K562 treated with DMSO at 1 percent for 4 hours (cell line): ENCODE results near the gene PLEKHG4B. TPM values are rescaled to one million over a fixed set of nuclear protein-coding genes. Genes with fewer than 3 reads are reported as not detected.

Experiments used
- total RNA-seq: library from RNA; unstranded; fragments of 300-600 nt; gene quantifications from 2 replicates; pipeline ENCODE4 v1.2.3, GENCODE V29; 2022; ENCODE audit not compliant: insufficient read depth

The PLEKHG4B gene
- total RNA-seq = not detected in 2 replicates

GRCh38 chr5:91556-92263, at the start of gene PLEKHG4B:
TSS of gene PLEKHG4B (plus strand) at chr5:92168. CDS start at chr5:92232, 64 bp downstream.

GRCh38 chr5:191036-191948, 99.3 kb downstream of the PLEKHG4B start, which contains the start of gene LRRC14B:
TSS of gene LRRC14B (plus strand) at chr5:191495. CDS start at chr5:191539, 44 bp downstream.

DNA sequence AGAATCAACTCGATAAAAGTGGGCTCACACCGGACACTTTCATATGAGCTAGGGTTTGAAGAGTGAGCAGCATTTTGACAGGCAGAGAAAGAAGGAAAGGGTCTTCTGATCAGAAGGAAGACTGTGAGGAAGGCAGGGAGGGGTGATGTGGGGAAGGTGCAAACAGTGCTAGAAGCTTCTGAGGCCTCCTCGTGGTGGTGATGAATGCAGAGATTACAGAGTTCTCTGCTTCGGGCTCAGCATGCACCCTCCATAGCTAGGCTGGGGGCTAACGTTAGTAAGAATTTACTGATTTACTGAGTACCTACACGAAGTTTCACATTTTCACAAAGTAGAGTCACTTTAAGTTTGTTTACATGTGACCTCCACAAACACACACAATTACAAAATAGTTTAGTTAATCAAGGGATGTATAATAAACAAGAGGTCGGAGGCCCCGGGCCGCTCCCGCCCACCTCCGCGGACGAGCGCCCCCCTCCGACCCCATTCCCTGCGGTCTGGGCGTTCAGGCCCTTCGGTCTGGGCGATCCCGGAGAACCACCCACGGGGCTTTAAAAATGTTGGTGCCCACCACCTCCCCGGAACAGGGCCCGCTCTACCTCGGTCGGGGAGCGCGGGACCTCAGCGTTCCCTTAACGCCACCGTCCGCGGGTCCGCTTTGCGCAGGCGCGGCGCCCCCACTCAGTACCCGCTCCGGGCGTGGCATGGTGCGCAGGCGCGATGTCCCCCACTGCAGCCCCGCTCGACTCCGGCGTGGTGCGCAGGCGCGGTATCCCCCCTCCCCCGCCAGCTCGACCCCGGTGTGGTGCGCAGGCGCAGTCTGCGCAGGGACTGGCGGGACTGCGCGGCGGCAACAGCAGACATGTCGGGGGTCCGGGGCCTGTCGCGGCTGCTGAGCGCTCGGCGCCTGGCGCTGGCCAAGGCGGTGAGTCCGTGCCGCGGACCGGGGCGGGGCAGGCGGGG, 125.8 kb downstream of the PLEKHG4B start, which contains the start of the genes CCDC127 and SDHA:
Gene CCDC127, minus strand, starts transcription at position 660 of the 963 bp plus-strand sequence. CDS start 1,304 bp downstream, outside the sequence.
Gene SDHA, plus strand, starts transcription at position 827 of the 963 bp plus-strand sequence. Its CDS starts 36 bp downstream, at position 863.

Other genes starting within 250 kb of the PLEKHG4B start
- not detected in 2 replicates for gene LRRC14B, start 99.3 kb downstream of the PLEKHG4B start, total RNA-seq
- 3.3 and 4.7 TPM in 2 replicates for gene CCDC127, start 126.0 kb downstream of the PLEKHG4B start, total RNA-seq
- 86.7 and 114 TPM in 2 replicates for gene SDHA, start 126.2 kb downstream of the PLEKHG4B start, total RNA-seq
- gene PDCD6, start 179.5 kb downstream of the PLEKHG4B start, total RNA-seq = 117 and 133 TPM in 2 replicates
- 2.6 and 5.8 TPM in 2 replicates for gene AHRR, start 229.5 kb downstream of the PLEKHG4B start, total RNA-seq